Stomach (tissue), 4 donors: ENCODE data around the gene OR5M11.
"Not testable (repeated sequence)": the region's sequence is repeated elsewhere in the genome, so short reads cannot be mapped to it uniquely, and the experiment has no call there.

Experiments used
- EP300 ChIP-seq: sonication (generic); formaldehyde crosslinking; IDR thresholded peaks from one replicate; pipeline ENCODE4 v1.6.1; 2017; ENCODE audit warnings: antibody characterized with exemption
- POLR2A ChIP-seq, 4 donors: fragments of 450-650 bp; IDR thresholded peaks; one replicate each; pipeline ENCODE4 v1.6.1; 2016; ENCODE audit warnings: antibody characterized with exemption in 4 of 4, control low read depth in 2 of 4, mild to moderate bottlenecking in 1 of 4, moderate library complexity in 1 of 4
- POLR2AphosphoS5 ChIP-seq, 3 donors: sonication (generic); formaldehyde crosslinking; IDR thresholded peaks; one replicate each; pipeline ENCODE4 v1.6.1; 2016; ENCODE audit warnings: antibody characterized with exemption in 3 of 3
- TF ChIP-seq, protein P1 (sequence below), 7 experiments: fragments of 450-650 bp in 4 of 7; fragments of 200-600 bp in 3 of 7; sonication (generic) in 3 of 7; IDR thresholded peaks; one replicate each; pipeline ENCODE4 v1.5.1; 2016 to 2019; ENCODE audit warnings: antibody characterized with exemption in 7 of 7, control low read depth in 2 of 7, mild to moderate bottlenecking in 1 of 7

DNA sequence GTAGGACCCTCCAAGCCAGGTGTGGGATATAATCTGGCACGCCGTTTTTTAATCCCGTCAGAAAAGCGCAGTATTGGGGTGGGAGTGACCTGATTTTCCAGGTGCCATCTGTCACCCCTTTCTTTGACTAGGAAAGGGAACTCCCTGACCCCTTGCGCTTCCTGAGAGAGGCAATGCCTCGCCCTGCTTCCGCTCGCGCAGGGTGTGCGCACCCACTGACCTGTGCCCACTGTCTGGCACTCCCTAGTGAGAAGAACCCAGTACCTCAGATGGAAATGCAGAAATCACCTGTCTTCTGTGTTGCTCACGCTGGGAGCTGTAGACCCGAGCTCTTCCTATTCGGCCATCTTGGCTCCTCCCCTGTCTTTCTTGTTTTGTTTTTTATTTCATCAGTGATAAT, 11.6 kb upstream of the OR5M11 start:
- TF ChIP-seq, protein P1, sequence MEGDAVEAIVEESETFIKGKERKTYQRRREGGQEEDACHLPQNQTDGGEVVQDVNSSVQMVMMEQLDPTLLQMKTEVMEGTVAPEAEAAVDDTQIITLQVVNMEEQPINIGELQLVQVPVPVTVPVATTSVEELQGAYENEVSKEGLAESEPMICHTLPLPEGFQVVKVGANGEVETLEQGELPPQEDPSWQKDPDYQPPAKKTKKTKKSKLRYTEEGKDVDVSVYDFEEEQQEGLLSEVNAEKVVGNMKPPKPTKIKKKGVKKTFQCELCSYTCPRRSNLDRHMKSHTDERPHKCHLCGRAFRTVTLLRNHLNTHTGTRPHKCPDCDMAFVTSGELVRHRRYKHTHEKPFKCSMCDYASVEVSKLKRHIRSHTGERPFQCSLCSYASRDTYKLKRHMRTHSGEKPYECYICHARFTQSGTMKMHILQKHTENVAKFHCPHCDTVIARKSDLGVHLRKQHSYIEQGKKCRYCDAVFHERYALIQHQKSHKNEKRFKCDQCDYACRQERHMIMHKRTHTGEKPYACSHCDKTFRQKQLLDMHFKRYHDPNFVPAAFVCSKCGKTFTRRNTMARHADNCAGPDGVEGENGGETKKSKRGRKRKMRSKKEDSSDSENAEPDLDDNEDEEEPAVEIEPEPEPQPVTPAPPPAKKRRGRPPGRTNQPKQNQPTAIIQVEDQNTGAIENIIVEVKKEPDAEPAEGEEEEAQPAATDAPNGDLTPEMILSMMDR (IDR thresholded peaks at IDR 0.05) = not testable (repeated sequence)
- not testable (repeated sequence) for TF ChIP-seq EP300; POLR2AphosphoS5 (IDR thresholded peaks at IDR 0.05); POLR2A (IDR thresholded peaks at IDR 0.05)
